Ishikawa (cell line): ENCODE measurements around the gene NT5DC4.

Experiments
- CEBPB ChIP-seq: IDR thresholded peaks from 2 replicates; pipeline ENCODE4 v1.6.1; 2012
- CREB1 ChIP-seq: IDR thresholded peaks from 2 replicates; pipeline ENCODE4 v1.6.1; 2012; ENCODE audit warnings: low read depth

DNA sequence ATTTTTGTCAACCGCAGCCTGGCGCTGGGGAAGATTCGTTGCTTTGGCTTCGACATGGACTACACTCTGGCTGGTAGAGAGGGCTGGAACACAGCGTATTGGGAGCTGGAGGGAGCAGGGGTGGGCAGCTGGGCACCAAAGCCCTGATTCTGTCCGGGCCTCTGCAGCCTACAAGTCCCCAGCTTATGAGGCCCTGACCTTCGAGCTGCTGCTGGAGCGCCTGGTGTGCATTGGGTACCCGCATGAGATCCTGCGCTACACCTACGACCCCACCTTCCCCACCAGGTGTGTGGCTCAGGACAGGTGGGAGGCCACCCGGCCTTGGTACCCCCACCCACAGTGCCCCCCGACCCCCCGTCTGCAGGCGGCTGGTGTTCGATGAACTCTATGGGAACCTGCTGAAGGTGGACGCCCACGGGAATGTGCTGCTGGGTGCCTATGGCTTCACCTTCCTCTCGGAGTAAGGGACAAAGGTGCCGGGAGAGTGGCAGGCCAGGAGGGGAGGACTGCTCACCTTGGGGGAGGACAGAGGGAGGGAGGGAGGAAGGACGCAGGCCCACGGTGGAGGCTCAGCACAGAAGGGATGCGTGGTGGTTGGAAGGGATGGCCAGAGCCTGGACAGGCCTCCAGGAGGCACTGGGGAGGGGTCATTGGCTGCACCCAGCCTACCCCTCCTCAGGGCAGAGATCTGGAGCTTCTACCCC lies 1.2 kb downstream of the NT5DC4 start:
- TF ChIP-seq CEBPB, result no peak
- no peak for TF ChIP-seq CREB1
